Nephron progenitor cell (in vitro differentiated cells): Measurements from ENCODE around the gene PIP5KL1.

ENCODE experiments used
- DNase-seq: peaks from one replicate; pipeline ENCODE4 v3.0.0; 2021
- H3K27ac Mint-ChIP-seq: 2 replicates; pipeline ENCODE4 v1.8.0; 2021; ENCODE audit warnings: mild to moderate bottlenecking, moderate library complexity, mixed read lengths
- H3K27me3 Mint-ChIP-seq: 2 replicates; pipeline ENCODE4 v1.8.0; 2021; ENCODE audit warnings: mild to moderate bottlenecking, low read depth, mixed read lengths; ENCODE audit not compliant: poor library complexity
- H3K36me3 Mint-ChIP-seq: 2 replicates; pipeline ENCODE4 v1.8.0; 2021; ENCODE audit warnings: low read depth, mixed read lengths
- H3K4me1 Mint-ChIP-seq: 2 replicates; pipeline ENCODE4 v1.8.0; 2021; ENCODE audit warnings: mixed read lengths
- H3K4me3 Mint-ChIP-seq: 2 replicates; pipeline ENCODE4 v1.8.0; 2021; ENCODE audit warnings: mild to moderate bottlenecking, moderate library complexity, mixed read lengths
- H3K9me3 Mint-ChIP-seq: 2 replicates; pipeline ENCODE4 v1.8.0; 2021; ENCODE audit warnings: mild to moderate bottlenecking, moderate library complexity, mixed read lengths
- TF ChIP-seq, protein P1 (sequence below): fragments of 200-600 bp; sonication (generic); IDR thresholded peaks from 2 replicates; pipeline ENCODE4 v1.5.0; 2021; ENCODE audit warnings: antibody characterized with exemption

Gene PIP5KL1

DNA sequence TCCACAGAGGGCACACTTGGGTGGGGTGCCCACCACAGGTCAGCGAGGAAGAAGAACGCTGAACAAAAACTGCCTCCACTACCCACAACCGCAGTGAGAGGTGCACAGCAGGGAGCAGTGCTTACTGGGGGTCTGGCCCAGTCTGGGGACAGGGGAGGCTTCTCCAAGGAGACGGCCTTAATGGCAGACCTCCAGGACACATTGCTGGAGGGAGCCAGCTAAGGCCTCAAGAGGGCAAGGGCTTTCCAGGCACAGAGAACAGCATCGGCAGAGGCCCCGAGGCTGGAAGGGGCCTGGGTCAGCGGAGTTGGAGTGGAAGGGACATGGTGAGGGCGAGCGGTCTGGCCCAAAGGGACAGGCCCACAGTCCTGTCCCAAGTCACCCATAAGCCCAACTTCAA, 15.4 kb upstream of the PIP5KL1 start:
- no peak overlapping the region for H3K4me3 Mint-ChIP-seq
- H3K9me3 Mint-ChIP-seq, result no peaks in the 10 kb centered on the region
- DNase-seq, result no peak
- H3K27me3 Mint-ChIP-seq, result peaks cover 4% of the 10 kb centered on the region
- H3K27ac Mint-ChIP-seq, result peak overlapping the region; percentile 87
- H3K36me3 Mint-ChIP-seq, result peaks cover 9% of the 10 kb centered on the region
- peaks cover 44% of the 10 kb centered on the region for H3K4me1 Mint-ChIP-seq
- TF ChIP-seq, protein P1, sequence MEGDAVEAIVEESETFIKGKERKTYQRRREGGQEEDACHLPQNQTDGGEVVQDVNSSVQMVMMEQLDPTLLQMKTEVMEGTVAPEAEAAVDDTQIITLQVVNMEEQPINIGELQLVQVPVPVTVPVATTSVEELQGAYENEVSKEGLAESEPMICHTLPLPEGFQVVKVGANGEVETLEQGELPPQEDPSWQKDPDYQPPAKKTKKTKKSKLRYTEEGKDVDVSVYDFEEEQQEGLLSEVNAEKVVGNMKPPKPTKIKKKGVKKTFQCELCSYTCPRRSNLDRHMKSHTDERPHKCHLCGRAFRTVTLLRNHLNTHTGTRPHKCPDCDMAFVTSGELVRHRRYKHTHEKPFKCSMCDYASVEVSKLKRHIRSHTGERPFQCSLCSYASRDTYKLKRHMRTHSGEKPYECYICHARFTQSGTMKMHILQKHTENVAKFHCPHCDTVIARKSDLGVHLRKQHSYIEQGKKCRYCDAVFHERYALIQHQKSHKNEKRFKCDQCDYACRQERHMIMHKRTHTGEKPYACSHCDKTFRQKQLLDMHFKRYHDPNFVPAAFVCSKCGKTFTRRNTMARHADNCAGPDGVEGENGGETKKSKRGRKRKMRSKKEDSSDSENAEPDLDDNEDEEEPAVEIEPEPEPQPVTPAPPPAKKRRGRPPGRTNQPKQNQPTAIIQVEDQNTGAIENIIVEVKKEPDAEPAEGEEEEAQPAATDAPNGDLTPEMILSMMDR, result no peak

GRCh38 chr9:127945338-127945737, 14.8 kb upstream of the PIP5KL1 start:
- Mint-ChIP-seq H3K4me3 (no peak overlapping the region), H3K9me3 (no peaks in the 10 kb centered on the region), H3K27me3 (peaks cover 4% of the 10 kb centered on the region), H3K36me3 (peaks cover 11% of the 10 kb centered on the region), H3K27ac (no peak overlapping the region), H3K4me1 (peaks cover 38% of the 10 kb centered on the region)
- no peak for DNase-seq
- TF ChIP-seq, protein P1, result no peak

DNA sequence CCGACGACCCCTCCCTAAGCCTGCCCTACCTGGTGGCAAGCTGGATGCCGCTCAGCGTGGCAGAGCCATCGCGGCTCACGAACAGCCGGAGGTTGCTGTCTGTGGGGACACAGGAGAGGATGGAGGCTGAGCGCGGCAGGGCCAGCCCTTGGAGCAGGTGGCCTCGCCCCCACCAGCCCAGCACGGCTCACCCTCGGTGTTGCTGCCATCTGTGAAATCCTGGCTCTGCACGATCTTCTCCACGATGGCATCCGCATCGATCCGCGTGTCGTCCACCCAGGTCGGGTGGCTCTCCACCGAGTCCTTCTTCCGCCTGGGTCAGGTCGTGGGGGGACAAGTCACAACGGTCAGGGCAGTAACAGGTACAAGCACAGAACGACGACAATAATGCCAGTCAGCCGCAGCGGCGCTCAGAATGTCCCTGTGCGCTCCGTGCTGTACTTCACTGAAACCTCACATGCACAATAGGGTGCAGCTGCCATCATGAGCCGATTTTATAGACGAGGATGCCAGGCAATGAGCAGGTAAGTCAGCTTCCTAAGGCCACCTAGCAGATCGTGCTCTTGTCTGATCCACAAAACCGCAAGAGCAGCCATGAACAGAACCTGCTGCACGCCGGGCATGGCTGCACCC, 14.1 kb upstream of the PIP5KL1 start:
- no peaks in the 10 kb centered on the region for H3K9me3 Mint-ChIP-seq
- H3K36me3 Mint-ChIP-seq, result peaks cover 13% of the 10 kb centered on the region
- DNase-seq, result no peak
- TF ChIP-seq, protein P1, result no peak
- H3K27ac Mint-ChIP-seq, result no peak overlapping the region
- no peak overlapping the region for H3K4me3 Mint-ChIP-seq
- peaks cover 4% of the 10 kb centered on the region for H3K27me3 Mint-ChIP-seq
- H3K4me1 Mint-ChIP-seq, result peaks cover 32% of the 10 kb centered on the region

DNA sequence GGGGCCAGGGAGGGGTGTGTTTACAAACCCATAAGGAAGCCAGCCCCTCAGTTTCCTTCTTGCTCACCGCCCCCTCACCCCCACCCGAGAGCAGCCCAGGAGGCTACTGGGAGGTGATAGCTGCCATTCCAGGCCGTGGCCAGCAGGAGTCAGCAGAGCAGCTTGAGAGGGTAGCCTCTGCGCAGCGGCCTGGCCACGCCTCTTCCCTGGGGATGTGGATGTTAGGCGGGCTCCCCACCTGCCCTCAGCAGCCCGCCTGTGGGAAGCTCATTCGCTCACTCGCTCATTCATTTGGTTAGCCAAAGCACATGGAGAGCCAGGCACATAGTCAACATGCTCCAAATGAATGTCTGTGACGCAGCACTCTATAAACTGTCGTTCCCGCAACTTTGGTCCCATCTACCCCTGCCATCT, 13.2 kb upstream of the PIP5KL1 start:
- Mint-ChIP-seq H3K4me1 (peaks cover 31% of the 10 kb centered on the region), H3K27ac (no peak overlapping the region), H3K27me3 (peaks cover 4% of the 10 kb centered on the region), H3K9me3 (no peaks in the 10 kb centered on the region), H3K36me3 (peaks cover 12% of the 10 kb centered on the region), H3K4me3 (no peak overlapping the region)
- TF ChIP-seq, protein P1, result peak; percentile 85
- DNase-seq, result peak; percentile 87

DNA sequence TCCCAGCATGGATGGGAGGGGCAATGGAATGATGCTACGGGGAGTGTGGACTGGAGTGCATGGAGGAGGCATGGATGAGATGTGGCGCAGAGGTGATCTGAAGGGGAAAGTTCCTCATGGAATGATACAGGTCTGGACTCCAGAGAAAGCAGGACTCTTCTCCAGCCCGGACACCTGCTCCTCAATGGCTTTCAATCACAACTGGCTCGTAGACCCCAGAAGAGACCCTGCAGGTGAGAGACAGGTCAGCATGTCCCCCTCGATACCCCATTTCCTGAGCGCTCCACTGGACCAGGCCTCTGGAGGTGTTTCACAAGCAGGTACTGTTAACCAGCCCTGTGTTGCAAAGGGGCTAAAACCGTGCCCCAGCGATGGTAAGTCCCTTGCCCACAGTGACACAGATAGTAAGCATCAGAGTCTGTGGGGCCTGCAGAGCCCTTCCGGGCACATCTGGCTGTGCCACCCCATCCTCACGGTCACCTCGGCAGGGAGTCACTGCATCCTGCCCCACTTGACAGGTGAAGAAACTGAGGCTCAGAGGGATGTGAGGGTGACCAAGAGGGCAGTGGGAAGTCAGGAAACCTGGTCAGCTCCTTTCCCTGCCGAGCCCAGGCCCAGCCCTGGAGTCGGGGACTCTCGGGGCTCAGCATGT, 12.6 kb upstream of the PIP5KL1 start:
- Mint-ChIP-seq H3K4me3 (no peak overlapping the region), H3K27me3 (peaks cover 4% of the 10 kb centered on the region), H3K9me3 (no peaks in the 10 kb centered on the region), H3K27ac (no peak overlapping the region), H3K36me3 (peaks cover 10% of the 10 kb centered on the region), H3K4me1 (peaks cover 33% of the 10 kb centered on the region)
- DNase-seq, result no peak
- TF ChIP-seq, protein P1, result no peak
